Stimulated activated CD4-positive, alpha-beta T cell treated with anti-CD3 and anti-CD28 coated beads, Interleukin-1b, Interleukin-23, amount 100 ng/mL, for 4 hours (primary cell): ENCODE data around the gene DDX31.

Experiments
- DNase-seq, 2 donors: peaks; one replicate each; pipeline ENCODE4 v3.0.0-alpha.2; 2020; ENCODE audit warnings: low read depth in 2 of 2

DDX31 gene

DNA sequence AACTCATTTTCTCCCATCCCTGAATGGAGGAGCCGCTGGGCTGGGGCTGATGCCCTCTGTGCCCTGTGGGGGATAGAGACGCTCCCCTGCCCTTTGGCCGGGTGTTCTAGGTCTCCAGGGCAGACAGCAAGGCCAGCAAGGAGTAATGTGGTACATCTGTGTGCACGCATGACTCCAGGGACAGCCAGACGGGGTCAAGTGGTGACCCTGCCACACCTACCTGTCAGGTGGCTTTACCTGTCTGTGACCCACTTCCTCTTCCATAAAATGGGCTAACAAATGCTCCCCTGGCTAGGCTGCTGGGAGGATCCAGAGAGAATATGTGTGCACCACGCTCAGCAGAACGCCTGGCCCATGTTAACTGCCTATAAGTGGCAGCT, 122.7 kb downstream of the DDX31 start:
- DNase-seq: no peak

DNA sequence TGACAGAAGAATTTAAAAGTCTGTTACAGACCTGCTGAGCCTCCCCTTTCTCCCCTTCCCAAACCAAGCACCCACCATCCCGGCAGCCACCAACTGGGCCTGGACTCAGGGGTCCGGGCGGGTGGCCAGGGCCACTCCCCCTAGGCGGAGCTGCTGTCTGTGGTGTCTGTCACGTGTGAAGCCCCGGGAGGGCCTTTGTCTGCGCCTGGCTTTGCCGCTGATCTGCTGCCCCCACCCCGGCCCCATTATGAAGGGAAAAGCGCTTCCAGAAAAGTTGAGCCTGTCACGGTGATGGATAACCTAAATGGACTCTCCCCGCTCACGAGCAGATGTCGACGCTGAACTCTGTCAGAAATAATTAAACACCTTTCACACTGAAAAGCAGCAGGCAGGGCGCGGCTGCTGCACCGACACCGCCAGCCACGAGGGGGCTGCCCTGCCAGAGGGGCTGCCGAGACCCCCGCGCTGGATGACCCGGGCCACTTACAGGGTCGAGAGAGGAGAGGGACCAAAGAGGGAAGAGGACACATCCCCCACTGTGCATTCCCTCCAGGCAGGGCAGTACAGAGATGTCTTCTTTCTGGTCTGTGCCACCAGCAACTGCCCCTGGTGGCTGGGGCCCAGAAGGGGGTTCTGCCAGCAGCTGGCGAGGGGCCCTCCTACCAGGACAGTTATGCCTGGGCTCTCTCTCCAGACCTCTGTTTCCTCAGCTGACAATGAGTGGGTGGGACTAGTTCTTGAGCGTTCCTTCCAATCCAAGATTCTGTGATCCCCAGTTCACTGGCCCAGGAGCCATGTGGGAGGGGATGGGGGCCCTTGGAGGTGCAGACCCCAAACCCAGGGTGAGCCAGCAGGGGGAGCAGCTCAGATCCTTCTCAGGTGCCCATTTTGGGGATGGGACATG, 123.4 kb downstream of the DDX31 start:
- DNase-seq: no peak

DNA sequence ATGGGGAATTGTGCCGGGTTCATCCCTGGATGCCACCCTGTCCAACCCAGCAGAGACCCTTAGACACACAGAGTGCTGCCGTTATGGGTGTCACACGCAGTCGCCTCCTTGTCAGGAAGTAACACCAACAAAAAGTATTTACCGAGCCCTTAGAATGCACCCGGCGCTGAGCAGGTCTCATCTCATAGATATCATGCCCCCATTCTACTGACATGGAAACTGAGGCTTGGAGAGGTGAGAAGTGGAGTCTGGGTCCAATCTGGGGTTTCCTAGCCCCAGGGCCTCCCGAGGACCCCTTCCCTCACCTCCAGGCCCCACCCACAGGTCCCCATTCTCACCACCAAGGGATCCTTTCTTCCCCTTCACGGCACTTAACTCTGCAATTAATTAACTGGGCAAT, 124.2 kb downstream of the DDX31 start:
- DNase-seq: no peak

DNA sequence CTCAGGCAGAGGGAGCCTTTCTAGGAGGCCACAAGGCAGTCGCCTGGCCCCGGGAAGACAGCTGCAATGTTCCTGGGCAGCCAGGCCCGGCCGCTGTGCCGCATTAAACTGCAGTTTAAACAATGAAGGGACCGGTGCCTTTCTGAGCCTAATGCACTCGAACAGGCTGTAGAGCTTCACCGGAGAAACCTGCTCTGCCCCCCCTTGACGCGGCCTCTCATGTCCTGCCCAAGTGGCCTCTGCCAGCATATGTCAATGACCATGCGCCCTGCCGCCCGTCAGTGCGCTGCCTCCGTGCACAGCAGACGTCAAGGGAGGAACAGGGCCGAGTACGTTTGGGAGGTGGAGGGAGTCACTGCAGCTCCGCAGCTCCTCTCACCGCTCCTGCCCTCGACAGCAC, 125.8 kb downstream of the DDX31 start:
- DNase-seq: no peak

GRCh38 chr9:132543251-132543650, 126.5 kb downstream of the DDX31 start:
- no peak for DNase-seq
